GM12891 (cell line): Measurements from ENCODE around the gene SSH2.
A peak's percentile ranks its signal among the peaks of the same experiment; 100 is the strongest.

Experiments
- DNase-seq: peaks from one replicate; pipeline ENCODE4 v3.0.0; 2011; ENCODE audit warnings: low spot score; ENCODE audit not compliant: insufficient read length
- FAIRE-seq: peaks from 2 replicates; lab custom pipeline; 2011; peaks lifted over from hg19 to GRCh38; lab: Jason Lieb, UNC
- PAX5 ChIP-seq: IDR thresholded peaks from 2 replicates; pipeline ENCODE4 v1.6.1; 2011; ENCODE audit warnings: low read length, moderate library complexity, mild to moderate bottlenecking; ENCODE audit not compliant: insufficient read depth, severe bottlenecking
- POLR2A ChIP-seq: IDR thresholded peaks from 2 replicates; pipeline ENCODE4 v1.6.1; 2011; ENCODE audit warnings: low read depth, low read length, control low read depth
- POLR2AphosphoS5 ChIP-seq: IDR thresholded peaks from 2 replicates; pipeline ENCODE4 v1.6.1; 2011; ENCODE audit warnings: low read depth, low read length, control low read depth
- POU2F2 ChIP-seq: IDR thresholded peaks from 2 replicates; pipeline ENCODE4 v1.6.1; 2011; ENCODE audit warnings: low read depth, mild to moderate bottlenecking, control low read depth, low read length, moderate library complexity
- SPI1 ChIP-seq: IDR thresholded peaks from 2 replicates; pipeline ENCODE4 v1.6.1; 2011; ENCODE audit warnings: low read depth, low read length, control low read depth
- TAF1 ChIP-seq: IDR thresholded peaks from 2 replicates; pipeline ENCODE4 v1.6.1; 2011; ENCODE audit warnings: low read depth, low read length, control low read depth

Gene SSH2

GRCh38 chr17:29595107-29595942, 334.7 kb downstream of the SSH2 start:
- TF ChIP-seq POU2F2 (no peak), TAF1 (no peak), POLR2AphosphoS5 (no peak), PAX5 (no peak), POLR2A (no peak), SPI1 (no peak)
- no peak for FAIRE-seq

GRCh38 chr17:29594519-29595090, 335.4 kb downstream of the SSH2 start:
- FAIRE-seq (no peak), DNase-seq (no peak)
- TF ChIP-seq POLR2A (no peak), SPI1 (no peak), PAX5 (no peak), POU2F2 (no peak), POLR2AphosphoS5 (no peak), TAF1 (no peak)

More at GRCh38 chr17:29595107-29595942, 334.7 kb downstream of the SSH2 start:
- DNase-seq = no peak

- FAIRE-seq = no peak
- DNase-seq = no peak
- TF ChIP-seq TAF1 (no peak), SPI1 (no peak), PAX5 (no peak), POU2F2 (no peak), POLR2AphosphoS5 (no peak), POLR2A (no peak)
Measured at GRCh38 chr17:29593591-29594518, 336.2 kb downstream of the SSH2 start.

- no peak for DNase-seq
Measured at GRCh38 chr17:29592850-29593551, 337.0 kb downstream of the SSH2 start, which contains the start of gene ANKRD13B. Gene ANKRD13B (plus strand): TSS chr17:29593132. CDS start chr17:29593622, 490 bp downstream.

GRCh38 chr17:29591737-29592608, 338.1 kb downstream of the SSH2 start:
- FAIRE-seq (peak; percentile 78), DNase-seq (peak; percentile 85)

More at GRCh38 chr17:29592850-29593551, 337.0 kb downstream of the SSH2 start, which contains the start of gene ANKRD13B:
- no peak for FAIRE-seq
- TF ChIP-seq POLR2A (no peak), POU2F2 (no peak), TAF1 (no peak), SPI1 (no peak), PAX5 (no peak), POLR2AphosphoS5 (no peak)

GRCh38 chr17:29591146-29591736, 338.8 kb downstream of the SSH2 start:
- DNase-seq = no peak
- TF ChIP-seq SPI1 = no peak
- no peak for TF ChIP-seq POU2F2
- no peak for TF ChIP-seq POLR2A
- TF ChIP-seq POLR2AphosphoS5 = no peak
- TF ChIP-seq TAF1 = no peak
- TF ChIP-seq PAX5 = no peak
- peak; percentile 20 for FAIRE-seq

More at GRCh38 chr17:29591737-29592608, 338.1 kb downstream of the SSH2 start:
- TF ChIP-seq POLR2AphosphoS5 (no peak), POU2F2 (0 out of 2 replicates have a peak, but pooled peaks have one; percentile 21)

GRCh38 chr17:29590411-29591145, 339.4 kb downstream of the SSH2 start:
- DNase-seq = no peak
- TF ChIP-seq PAX5 (no peak), TAF1 (no peak), SPI1 (no peak), POLR2AphosphoS5 (no peak), POU2F2 (no peak), POLR2A (no peak)
- peak; percentile 87 for FAIRE-seq
